HCT116 (cell line): ENCODE measurements around the gene BICRA.

Experiments used
- EZH2 ChIP-seq: fragments of 200-600 bp; sonication (generic); IDR thresholded peaks from 2 replicates; pipeline ENCODE4 v1.6.1; 2017; ENCODE audit warnings: antibody characterized with exemption, mixed run types
- EZH2phosphoT487 ChIP-seq: fragments of 200-600 bp; IDR thresholded peaks from 2 replicates; pipeline ENCODE4 v1.6.1; 2018; ENCODE audit warnings: antibody characterized with exemption, borderline replicate concordance
- POLR2AphosphoS5 ChIP-seq: IDR thresholded peaks from 2 replicates; pipeline ENCODE4 v1.6.1; 2011; ENCODE audit warnings: mild to moderate bottlenecking, low read depth, low read length, moderate library complexity
- TF ChIP-seq, protein P1 (sequence below): IDR thresholded peaks from 2 replicates; pipeline ENCODE4 v1.6.1; 2012; ENCODE audit warnings: low read depth
- TF ChIP-seq, protein P2 (sequence below), 3 experiments: fragments of 200-600 bp in 1 of 3; sonication (generic) in 1 of 3; IDR thresholded peaks in 2 of 3; conservative IDR thresholded peaks in 1 of 3; 2 replicates each; pipeline ENCODE4 v1.5.1; 2012 to 2017; ENCODE audit warnings: low read depth in 2 of 3, low read length in 2 of 3, antibody characterized with exemption in 1 of 3, borderline replicate concordance in 1 of 3, control low read depth in 1 of 3, mild to moderate bottlenecking in 1 of 3, mixed read lengths in 1 of 3, mixed run types in 1 of 3, moderate library complexity in 1 of 3; ENCODE audit not compliant: insufficient read depth in 1 of 3

DNA sequence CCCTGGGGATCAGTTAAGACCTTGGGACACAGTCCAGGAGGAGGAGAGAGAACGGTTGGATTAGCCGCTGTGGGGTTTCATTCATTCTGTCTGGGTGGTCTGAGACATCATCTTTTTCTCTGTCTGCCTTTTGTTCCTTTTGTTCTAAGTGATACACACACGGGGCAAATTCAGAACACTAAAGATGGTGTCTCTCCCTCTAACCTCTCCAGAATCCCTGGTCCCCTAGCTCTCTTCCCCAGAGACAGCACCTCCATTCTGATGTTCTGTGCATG is 5.0 kb downstream of the BICRA start:
- TF ChIP-seq POLR2AphosphoS5, result no peak
- TF ChIP-seq, protein P1, sequence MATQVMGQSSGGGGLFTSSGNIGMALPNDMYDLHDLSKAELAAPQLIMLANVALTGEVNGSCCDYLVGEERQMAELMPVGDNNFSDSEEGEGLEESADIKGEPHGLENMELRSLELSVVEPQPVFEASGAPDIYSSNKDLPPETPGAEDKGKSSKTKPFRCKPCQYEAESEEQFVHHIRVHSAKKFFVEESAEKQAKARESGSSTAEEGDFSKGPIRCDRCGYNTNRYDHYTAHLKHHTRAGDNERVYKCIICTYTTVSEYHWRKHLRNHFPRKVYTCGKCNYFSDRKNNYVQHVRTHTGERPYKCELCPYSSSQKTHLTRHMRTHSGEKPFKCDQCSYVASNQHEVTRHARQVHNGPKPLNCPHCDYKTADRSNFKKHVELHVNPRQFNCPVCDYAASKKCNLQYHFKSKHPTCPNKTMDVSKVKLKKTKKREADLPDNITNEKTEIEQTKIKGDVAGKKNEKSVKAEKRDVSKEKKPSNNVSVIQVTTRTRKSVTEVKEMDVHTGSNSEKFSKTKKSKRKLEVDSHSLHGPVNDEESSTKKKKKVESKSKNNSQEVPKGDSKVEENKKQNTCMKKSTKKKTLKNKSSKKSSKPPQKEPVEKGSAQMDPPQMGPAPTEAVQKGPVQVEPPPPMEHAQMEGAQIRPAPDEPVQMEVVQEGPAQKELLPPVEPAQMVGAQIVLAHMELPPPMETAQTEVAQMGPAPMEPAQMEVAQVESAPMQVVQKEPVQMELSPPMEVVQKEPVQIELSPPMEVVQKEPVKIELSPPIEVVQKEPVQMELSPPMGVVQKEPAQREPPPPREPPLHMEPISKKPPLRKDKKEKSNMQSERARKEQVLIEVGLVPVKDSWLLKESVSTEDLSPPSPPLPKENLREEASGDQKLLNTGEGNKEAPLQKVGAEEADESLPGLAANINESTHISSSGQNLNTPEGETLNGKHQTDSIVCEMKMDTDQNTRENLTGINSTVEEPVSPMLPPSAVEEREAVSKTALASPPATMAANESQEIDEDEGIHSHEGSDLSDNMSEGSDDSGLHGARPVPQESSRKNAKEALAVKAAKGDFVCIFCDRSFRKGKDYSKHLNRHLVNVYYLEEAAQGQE, result no peak
- TF ChIP-seq, protein P2, sequence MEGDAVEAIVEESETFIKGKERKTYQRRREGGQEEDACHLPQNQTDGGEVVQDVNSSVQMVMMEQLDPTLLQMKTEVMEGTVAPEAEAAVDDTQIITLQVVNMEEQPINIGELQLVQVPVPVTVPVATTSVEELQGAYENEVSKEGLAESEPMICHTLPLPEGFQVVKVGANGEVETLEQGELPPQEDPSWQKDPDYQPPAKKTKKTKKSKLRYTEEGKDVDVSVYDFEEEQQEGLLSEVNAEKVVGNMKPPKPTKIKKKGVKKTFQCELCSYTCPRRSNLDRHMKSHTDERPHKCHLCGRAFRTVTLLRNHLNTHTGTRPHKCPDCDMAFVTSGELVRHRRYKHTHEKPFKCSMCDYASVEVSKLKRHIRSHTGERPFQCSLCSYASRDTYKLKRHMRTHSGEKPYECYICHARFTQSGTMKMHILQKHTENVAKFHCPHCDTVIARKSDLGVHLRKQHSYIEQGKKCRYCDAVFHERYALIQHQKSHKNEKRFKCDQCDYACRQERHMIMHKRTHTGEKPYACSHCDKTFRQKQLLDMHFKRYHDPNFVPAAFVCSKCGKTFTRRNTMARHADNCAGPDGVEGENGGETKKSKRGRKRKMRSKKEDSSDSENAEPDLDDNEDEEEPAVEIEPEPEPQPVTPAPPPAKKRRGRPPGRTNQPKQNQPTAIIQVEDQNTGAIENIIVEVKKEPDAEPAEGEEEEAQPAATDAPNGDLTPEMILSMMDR (IDR thresholded peaks at IDR 0.05 in 2 of 3, conservative IDR thresholded peaks at IDR 0.05 in 1 of 3; ENCODE audit: borderline replicate concordance in 1 of 3, insufficient read depth in 1 of 3, low read depth in 2 of 3, low read length in 2 of 3), result no peak
- no peak for TF ChIP-seq EZH2
- TF ChIP-seq EZH2phosphoT487, result no peak
